Mucosa of descending colon (tissue), 3 donors: ENCODE results near the gene ETV3. TPM values are rescaled to one million over a fixed set of nuclear protein-coding genes. Genes with fewer than 3 reads are reported as not detected.

Experiments used
- ATAC-seq: fragments of 200-7000 bp; cut with Tn5 transposase; one replicate; pipeline ENCODE4 v1.9.1; 2020; ENCODE audit warnings: mild to moderate bottlenecking, moderate library complexity
- DNase-seq, 3 donors: peaks; one replicate each; pipeline ENCODE4 v3.0.0-alpha.2; 2020
- H3K36me3 ChIP-seq: fragments of 200-600 bp; one replicate; pipeline ENCODE4 v1.8.0; 2021; ENCODE audit warnings: low read depth, mild to moderate bottlenecking
- H3K4me1 ChIP-seq: fragments of 200-600 bp; one replicate; pipeline ENCODE4 v1.8.0; 2021; ENCODE audit warnings: low read depth, mild to moderate bottlenecking
- H3K4me3 ChIP-seq: fragments of 200-600 bp; one replicate; pipeline ENCODE4 v1.8.0; 2021; ENCODE audit warnings: mild to moderate bottlenecking
- H3K9me3 ChIP-seq: fragments of 200-600 bp; one replicate; pipeline ENCODE4 v1.8.0; 2021; ENCODE audit warnings: mild to moderate bottlenecking
- CTCF ChIP-seq: fragments of 200-600 bp; IDR thresholded peaks from one replicate; pipeline ENCODE4 v1.8.0; 2022; ENCODE audit warnings: antibody characterized with exemption, mild to moderate bottlenecking
- intact Hi-C, 2 donors: fragments of 100-400 bp; cut with DNase I in 1 of 2; cut with micrococcal nuclease in 1 of 2; formaldehyde crosslinking; loops; one replicate each; pipeline versions ENCODE4 v1.11.0 to v1.11.1; 2022; cut with DNase I, micrococcal nuclease
- total RNA-seq, 3 donors: library from RNA; stranded (reverse); fragmentation: NEBNext Ultra II Directional in 2 of 3; extraction: Animal tissue kit (Norgen Biotek cat#: 25700) in 2 of 3; gene quantifications; one replicate each; pipeline versions ENCODE4 v1.2.1 to v1.2.4, GENCODE V29; 2021 to 2023
- donor health status: DM: no; HTN: no; CAD: no; lungs with moderate emphysema.
- donor health status: DM: no; HTN: no; CAD: no.
- donor health status: DM: no; HTN: yes; CAD: no.

Gene ETV3
- total RNA-seq, 3 donors from 2014 or later: 32.6 to 36.3 (median 35.9) TPM

- intact Hi-C loops: no loop called here
- Histone ChIP-seq H3K4me3 (no peak overlapping the region), H3K36me3 (no peaks in the 10 kb centered on the region), H3K4me1 (no peaks in the 10 kb centered on the region), H3K9me3 (no peaks in the 10 kb centered on the region)
- TF ChIP-seq CTCF: no peak
- ATAC-seq: no peak
- DNase-seq: no peak
These were observed 39.7 kb downstream of the ETV3 start for GRCh38 chr1:157098519-157098918.

GRCh38 chr1:157097692-157098091 lies 40.5 kb downstream of the ETV3 start:
- no peaks in the 10 kb centered on the region for H3K36me3 ChIP-seq
- H3K4me1 ChIP-seq: no peaks in the 10 kb centered on the region
- no peak for DNase-seq
- intact Hi-C loops: no loop called here
- no peak for TF ChIP-seq CTCF
- ATAC-seq: no peak
- no peaks in the 10 kb centered on the region for H3K9me3 ChIP-seq
- no peak overlapping the region for H3K4me3 ChIP-seq

- Histone ChIP-seq H3K9me3 (no peaks in the 10 kb centered on the region), H3K4me3 (no peak overlapping the region), H3K4me1 (no peaks in the 10 kb centered on the region), H3K36me3 (no peaks in the 10 kb centered on the region)
- TF ChIP-seq CTCF: no peak
- intact Hi-C loops: no loop called here
- ATAC-seq (no peak), DNase-seq (no peak)
These were observed 41.3 kb downstream of the ETV3 start for GRCh38 chr1:157096881-157097280.

GRCh38 chr1:157095551-157095950 lies 42.6 kb downstream of the ETV3 start:
- DNase-seq (no peak), ATAC-seq (no peak)
- H3K4me3 ChIP-seq: no peak overlapping the region
- no peak for TF ChIP-seq CTCF
- H3K9me3 ChIP-seq: no peaks in the 10 kb centered on the region
- H3K4me1 ChIP-seq: no peaks in the 10 kb centered on the region
- H3K36me3 ChIP-seq: no peaks in the 10 kb centered on the region
- intact Hi-C loops: no loop called here

GRCh38 chr1:157095091-157095490 lies 43.1 kb downstream of the ETV3 start:
- DNase-seq (no peak), ATAC-seq (no peak)
- no peaks in the 10 kb centered on the region for H3K4me1 ChIP-seq
- TF ChIP-seq CTCF: no peak
- H3K4me3 ChIP-seq: no peak overlapping the region
- no peaks in the 10 kb centered on the region for H3K36me3 ChIP-seq
- intact Hi-C loops: no loop called here
- no peaks in the 10 kb centered on the region for H3K9me3 ChIP-seq

GRCh38 chr1:157092831-157093230 lies 45.4 kb downstream of the ETV3 start:
- DNase-seq: no peak
- Histone ChIP-seq H3K4me3 (no peak overlapping the region), H3K9me3 (no peaks in the 10 kb centered on the region), H3K4me1 (no peaks in the 10 kb centered on the region), H3K36me3 (no peaks in the 10 kb centered on the region)
- ATAC-seq: no peak
- no peak for TF ChIP-seq CTCF
- intact Hi-C loops: no loop called here
